CD4-positive, alpha-beta T cell treated with Interleukin-10 for 1 hour (primary cell): ENCODE data around the gene SMIM1.
A peak's percentile ranks its signal among the peaks of the same experiment; 100 is the strongest.
"Not testable (repeated sequence)": the region's sequence is repeated elsewhere in the genome, so short reads cannot be mapped to it uniquely, and the experiment has no call there.

Experiments used
- DNase-seq: peaks from one replicate; pipeline ENCODE4 v3.0.0-alpha.2; 2020

Gene SMIM1

DNA sequence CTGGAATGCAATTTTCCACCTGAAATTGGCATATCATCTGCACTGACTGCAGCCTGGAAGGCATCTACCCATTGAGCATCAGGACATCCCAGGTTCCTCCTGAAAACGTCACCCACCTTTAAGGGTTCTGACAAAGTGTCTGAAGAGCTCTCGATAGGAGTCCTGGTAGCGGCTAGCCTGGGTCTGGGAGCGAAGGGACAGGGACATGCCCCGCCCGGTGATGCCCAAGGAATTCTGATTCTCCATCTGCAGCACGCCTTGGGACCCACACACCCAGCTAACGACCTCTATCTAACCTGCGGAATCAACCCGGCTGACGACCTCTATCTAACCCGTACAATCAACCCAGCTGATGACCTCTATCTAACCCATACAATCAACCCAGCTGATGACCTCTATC, 33.6 kb upstream of the SMIM1 start:
- DNase-seq, result no peak

DNA sequence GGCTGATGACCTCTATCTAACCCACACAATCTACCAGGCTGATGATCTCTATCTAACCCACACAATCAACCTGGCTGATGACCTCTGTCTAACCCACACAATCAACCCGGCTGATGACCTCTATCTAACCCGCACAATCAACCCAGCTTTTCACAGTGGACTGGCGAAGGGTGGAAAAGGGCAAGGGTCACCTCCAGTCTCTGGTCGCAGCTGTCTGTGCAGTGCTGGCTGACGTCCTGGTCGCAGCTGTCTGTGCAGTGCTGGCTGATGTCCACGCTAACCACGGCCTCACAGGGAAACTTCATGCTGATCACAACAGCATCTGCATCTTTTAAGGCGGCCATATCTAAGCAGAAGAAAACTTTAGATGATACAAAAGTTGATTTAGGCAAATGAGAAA, 32.5 kb upstream of the SMIM1 start:
- no peak for DNase-seq

- DNase-seq, result no peak
These were observed 31.8 kb upstream of the SMIM1 start for GRCh38 chr1:3740752-3741151.

DNA sequence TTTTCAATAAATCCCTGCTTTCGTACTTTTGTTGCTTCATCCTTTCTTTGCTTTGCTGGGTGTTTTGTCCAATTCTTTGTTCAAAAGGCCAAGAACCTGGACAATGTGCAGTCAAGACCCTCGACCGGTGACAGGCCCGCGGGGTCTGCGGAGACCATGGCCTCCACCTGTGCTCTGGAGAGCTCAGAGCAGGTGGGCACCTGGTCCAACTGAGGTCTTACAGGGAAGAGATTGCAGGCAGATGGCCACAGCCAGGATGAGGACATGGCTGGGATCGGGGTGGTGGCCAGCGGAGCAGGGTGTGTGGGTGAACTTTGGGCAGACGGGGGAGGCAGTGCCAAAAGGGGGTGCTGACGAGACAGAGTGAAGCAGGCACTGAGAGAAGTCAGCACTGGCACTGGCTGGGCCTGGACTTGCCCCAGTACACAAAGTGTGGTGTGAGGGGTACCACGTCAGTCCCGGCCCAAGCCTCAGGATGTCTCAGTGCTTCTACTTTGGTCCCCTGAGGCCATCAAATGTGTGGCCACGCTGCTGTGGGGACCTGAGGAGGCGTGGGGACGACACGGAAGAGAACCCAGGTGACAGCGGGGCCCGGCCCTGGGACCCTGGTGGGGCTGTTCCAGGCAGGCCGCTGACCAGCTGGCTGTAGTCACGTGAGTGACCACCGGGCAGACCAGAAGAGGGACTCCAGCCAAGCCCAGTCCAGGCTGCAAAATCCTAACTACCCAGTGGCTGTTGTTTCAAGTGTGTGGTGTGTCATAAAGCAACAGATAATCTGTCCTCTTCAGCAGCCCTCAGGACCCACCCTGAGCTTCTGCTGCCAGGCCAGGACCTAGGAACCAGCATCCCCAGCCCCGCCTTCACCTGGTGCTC, 30.7 kb upstream of the SMIM1 start:
- DNase-seq, result no peak

GRCh38 chr1:3742439-3743298, 29.9 kb upstream of the SMIM1 start:
- no peak for DNase-seq

DNA sequence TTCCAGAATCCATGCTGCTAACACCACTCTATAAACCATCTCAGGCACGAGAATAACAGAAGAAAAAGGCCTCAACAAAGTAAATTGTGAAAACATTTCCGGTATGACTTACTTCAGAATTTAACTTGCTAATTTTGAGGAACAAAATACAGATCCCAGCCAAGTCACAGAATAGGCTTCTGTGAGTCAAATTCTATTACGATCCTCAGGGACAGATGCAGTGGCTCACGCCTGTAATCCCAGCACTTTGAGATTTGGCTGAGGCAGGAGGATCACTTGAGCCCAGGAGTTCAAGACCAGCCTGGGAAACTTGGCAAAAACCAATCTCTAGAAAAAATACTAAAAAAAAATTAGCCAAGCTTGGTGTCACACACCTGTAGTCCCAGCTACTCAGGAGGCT, 29.1 kb upstream of the SMIM1 start:
- DNase-seq, result no peak

GRCh38 chr1:3743826-3744225, 28.7 kb upstream of the SMIM1 start:
- DNase-seq, result no peak

GRCh38 chr1:3744646-3745045, 27.9 kb upstream of the SMIM1 start:
- no peak for DNase-seq

DNA sequence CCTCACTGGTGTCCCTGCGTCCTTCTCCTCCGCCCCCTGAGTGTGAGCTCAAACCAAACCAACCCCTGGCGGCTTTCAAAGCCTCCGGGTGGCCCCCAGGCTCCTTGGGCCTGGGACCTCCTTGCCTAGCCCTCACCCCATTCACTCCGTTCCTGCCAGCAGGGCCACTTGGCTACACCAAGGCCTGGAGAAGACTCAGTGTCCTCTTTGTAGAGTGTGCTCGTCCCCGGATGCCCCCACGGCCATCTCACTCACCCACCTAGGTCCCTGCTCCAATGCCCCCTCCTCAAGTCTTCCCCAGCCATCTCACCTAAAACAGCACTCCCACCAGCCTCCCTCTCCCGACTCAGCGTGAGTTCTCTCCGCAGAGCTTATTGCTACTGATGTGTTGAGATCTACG, 27.5 kb upstream of the SMIM1 start:
- no peak for DNase-seq

DNA sequence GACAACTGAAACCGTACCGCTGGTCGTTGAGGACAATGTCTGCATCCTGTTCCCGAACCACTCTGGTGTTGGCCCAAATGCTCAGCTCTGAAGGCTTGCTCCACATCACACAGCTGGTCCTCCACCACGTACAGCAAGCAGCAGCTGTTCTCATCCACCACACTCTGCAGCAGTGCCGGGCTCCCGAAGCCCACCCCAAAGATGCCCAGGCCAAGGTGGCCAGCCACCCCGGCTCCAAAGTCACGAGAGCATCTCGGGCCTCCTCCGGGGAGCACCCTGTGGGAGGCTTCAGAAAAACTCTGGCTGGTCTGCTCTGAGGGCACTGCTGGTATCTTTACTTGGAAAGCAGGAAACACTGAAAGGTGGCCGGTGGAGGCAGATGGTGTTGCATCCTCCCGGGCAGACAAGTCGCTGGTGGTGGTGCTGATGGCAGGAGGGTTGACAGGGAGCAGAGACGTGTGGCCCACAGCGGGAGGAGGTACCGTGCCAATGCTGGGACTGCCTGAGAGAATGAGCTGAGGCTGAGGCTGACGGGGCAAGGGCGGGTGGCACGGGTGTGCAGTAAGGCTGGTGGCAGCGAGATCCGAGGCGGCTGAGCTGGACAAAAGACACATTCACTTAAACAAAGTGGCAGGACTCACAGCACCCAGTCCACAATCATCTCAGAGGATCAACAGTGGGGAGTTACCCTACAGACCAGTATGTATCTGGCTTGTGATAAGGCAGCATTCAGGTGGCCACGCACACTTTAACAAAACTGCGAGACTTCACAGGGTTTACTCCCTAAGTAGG, 26.8 kb upstream of the SMIM1 start:
- no peak for DNase-seq

- no peak for DNase-seq
These were observed 26.1 kb upstream of the SMIM1 start for GRCh38 chr1:3746389-3746829.

DNA sequence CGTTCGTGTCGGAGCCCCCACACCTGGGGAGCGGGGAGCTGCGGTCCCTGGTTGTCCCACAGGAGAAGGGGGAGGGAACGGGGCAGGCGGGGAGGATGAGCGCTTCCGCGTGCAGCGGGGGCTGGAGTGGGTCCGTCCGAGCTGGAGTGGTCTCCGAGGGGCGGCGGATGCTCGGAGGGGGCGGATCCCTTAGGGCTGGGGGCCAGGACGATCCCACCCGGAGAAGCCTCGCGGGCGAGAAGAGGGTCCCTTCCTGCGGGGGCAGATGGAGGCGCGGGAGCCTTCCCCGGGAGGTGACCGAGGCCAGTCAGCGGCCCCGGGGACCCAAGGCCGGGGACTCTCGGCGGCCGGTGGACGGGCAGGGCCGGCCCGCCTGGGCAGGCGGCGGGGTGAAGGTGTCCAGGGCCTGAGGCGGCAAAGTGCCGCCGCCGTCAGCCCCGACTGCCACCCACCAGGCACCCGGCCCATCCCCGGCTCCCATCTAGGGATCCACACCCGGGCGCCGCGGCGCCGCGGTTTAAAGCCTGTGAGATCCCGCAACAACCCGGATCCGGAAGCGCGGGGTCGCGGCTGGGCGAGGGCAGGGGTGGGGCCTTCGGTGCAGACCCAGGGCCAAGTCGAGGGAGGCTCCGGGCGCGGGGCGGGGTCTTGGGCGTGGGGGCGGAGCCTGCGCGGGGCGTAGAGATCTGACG, 25.6 kb upstream of the SMIM1 start:
- peak; percentile 90 for DNase-seq

- no peak for DNase-seq
These were observed 25.1 kb upstream of the SMIM1 start for GRCh38 chr1:3747522-3747848.

- DNase-seq, result no peak
These were observed 24.6 kb upstream of the SMIM1 start for GRCh38 chr1:3747903-3748302.

- not testable (repeated sequence) for DNase-seq
These were observed 24.1 kb upstream of the SMIM1 start for GRCh38 chr1:3748316-3748900.

GRCh38 chr1:3749512-3749911, 23.0 kb upstream of the SMIM1 start:
- DNase-seq, result no peak

- DNase-seq, result no peak
These were observed 21.8 kb upstream of the SMIM1 start for GRCh38 chr1:3750741-3751140.

DNA sequence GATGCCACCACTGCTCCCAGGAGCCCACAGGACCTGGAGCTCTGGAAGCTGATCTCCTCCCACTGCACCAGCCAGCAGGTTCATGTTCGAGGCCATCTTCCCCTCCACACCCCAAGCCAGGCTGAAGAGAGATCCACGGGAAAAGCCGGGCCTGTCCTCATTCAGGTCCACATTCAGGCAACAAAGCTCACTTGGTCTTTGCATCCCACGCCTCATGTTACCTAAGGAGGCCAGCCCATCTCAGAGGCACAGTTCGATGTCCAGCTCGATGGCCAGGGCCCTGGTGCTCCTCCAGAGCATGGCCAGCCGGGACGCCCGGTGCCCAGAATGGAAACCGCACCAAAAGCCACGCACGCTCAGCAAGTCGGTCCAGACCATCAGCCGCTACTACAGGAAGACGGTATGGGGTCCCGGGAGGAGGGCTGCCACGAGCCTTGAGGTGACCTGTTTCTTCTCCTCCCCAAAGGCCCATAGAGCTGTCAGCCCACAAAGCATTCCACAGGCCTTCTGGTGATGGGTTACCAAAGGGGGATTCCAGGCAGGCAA, 20.1 kb upstream of the SMIM1 start, which contains the start of gene CCDC27:
CCDC27 (plus strand) TSS at position 51 of the 546 bp plus-strand sequence; CDS start at position 83, 32 bp downstream.
- no peak for DNase-seq

DNA sequence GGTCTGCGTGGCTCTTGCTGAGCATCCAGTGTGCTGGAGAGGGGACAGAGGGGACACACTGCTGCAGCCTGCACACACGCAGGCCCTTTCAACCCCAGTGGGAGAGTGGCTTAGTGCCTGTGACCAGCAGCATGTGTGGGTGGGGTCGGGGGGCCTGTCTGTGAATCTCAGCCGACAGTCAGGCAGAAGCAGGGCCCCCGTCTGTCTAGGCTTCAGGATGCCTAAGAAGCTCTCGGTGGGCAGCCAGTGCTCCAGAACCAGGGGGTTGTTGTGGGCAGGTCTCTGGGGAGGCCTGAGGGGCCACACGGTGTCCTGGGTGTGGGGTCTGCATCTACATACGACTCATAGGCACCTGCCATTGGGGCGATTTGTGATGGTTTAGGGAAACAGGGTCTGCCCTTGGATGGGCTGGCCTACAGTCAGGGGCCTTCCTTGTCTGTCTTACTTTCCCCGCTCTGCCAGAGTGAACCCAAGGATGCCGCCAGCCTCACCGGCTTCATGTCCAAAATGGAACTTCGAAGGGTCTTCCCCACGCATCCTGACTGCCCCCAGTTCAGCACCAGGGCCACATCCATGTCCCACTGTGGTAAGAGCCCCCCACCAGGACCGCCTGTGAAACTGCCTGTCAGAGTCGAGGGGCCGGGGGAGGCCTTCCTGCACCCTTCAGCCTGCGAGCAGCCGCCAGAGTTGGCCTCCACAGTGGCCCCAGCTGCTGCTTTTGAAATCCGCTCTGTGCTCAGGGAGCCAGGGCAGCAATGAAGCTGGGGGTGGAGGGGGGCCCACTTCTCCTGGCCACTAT, 18.7 kb upstream of the SMIM1 start:
- DNase-seq, result no peak

- DNase-seq, result no peak
These were observed 16.2 kb upstream of the SMIM1 start for GRCh38 chr1:3756394-3756793.

- no peak for DNase-seq
These were observed 13.4 kb upstream of the SMIM1 start for GRCh38 chr1:3759164-3759563.
